Activated CD8-positive, alpha-beta memory T cell treated with anti-CD3 and anti-CD28 coated beads for 36 hours (primary cell): ENCODE data around the gene LAMC3. TPM values are rescaled to one million over a fixed set of nuclear protein-coding genes. Genes with fewer than 3 reads are reported as not detected.

Experiments used
- CTCF ChIA-PET: fragments of 350-600 bp; sonication (Branson Sonifier 250); formaldehyde crosslinking; loops from one replicate; lab custom pipeline; 2021; ENCODE audit warnings: antibody characterized with exemption; lab: Charles Lee
- POLR2A ChIA-PET: fragments of 350-600 bp; sonication (Branson Sonifier 250); formaldehyde crosslinking; loops from one replicate; lab custom pipeline; 2021; ENCODE audit warnings: antibody characterized with exemption; lab: Charles Lee
- total RNA-seq, 2 experiments: library from RNA; stranded (reverse); gene quantifications; one replicate each; pipeline ENCODE4 v1.2.3, GENCODE V29; 2021

The LAMC3 gene
- under 1 TPM; 0.10 to 0.19 TPM for total RNA-seq

DNA sequence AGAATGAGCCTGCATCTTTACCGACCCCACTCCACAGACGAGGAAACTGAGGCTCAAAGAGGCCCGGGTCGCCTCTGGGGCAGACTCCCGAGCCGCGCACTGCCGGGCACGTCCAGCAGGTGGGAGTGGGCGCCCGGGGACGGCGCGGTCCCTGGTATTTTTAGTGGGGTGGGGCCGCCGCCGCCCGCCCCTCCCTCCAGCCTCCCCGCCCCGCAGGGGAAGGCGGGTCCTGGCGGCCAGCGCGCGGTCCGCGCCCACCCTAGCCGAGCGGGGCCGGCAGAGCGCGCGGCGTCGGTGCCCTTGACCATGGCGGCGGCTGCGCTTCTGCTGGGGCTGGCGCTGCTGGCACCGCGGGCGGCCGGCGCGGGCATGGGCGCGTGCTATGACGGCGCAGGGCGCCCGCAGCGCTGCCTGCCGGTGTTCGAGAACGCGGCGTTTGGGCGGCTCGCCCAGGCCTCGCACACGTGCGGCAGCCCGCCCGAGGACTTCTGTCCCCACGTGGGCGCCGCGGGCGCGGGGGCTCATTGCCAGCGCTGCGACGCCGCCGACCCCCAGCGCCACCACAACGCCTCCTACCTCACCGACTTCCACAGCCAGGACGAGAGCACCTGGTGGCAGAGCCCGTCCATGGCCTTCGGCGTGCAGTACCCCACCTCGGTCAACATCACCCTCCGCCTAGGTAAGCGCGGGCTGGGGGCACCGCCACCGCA, at the start of gene LAMC3:
TSS of gene LAMC3 (plus strand) at position 266 of the 710 bp plus-strand sequence. CDS start at position 307, 41 bp downstream.
- ChIA-PET CTCF (no interaction called here), POLR2A (no interaction called here)

DNA sequence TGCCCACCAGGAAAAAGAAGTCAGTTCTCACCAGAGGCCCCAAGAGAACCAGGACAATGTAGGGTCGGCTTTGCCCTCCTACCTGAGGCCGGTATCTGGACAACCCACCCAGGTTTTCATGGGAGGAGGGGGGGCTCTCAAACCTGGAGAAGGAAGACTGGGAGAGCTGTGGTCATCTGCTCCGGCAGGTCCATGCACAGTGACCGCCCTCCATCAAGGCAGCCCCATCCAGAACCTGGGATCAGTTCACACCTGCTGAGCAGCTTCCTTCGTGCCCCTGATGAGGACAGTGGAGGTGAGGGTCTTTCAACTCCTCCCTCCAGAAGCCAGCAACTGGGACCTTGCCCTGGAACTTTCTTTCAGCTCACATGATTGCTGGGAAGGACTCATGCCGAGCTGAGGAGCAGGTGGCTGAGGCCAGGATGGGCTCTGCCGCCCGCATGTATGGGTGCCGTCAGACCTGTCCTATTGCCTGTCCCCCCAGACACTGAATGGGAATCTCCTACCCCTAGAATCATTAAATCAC, 49.1 kb upstream of the LAMC3 start:
- ChIA-PET CTCF (no interaction called here), POLR2A (no interaction called here)

DNA sequence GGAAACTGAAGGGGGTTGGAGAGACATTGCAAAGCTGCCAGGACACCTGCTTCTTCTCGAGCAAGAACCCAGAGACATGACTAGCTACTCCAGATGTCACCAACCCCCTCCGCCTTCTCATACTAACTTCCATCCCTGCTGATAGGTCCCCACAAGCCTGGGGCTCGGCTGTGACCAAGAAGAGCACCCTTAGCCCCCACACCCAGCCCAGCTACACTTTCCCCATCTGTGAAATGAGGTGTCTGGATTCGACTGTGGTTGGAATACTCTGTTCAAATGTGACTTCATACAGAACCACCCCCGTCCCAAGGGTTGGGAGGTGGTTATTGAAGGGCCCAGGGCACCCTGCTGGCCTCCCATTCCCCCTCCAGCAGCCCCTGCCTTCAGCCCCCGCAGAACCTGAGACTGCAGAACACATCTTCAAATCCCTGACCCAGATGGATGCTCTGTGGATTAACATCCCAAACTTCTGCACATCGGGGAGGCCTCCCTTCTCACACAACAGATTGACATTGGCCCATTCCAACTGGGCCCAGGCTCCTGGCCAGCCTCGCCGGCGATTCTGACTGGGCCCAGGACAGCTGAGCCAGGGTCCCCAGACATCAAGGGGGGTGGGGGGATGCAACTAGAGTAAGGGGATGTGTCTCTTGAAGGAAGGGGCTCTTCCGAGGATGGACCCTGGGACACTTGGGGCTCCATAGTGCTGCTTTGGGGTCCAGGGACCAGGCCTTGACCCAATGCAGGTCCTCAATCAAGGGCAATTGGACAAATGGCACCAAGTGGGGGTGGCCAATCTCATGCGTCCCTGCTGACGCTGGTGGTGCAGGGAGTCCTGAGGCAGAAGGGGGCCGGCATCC, 48.2 kb upstream of the LAMC3 start:
- CTCF ChIA-PET, result no interaction called here
- POLR2A ChIA-PET, result no interaction called here

DNA sequence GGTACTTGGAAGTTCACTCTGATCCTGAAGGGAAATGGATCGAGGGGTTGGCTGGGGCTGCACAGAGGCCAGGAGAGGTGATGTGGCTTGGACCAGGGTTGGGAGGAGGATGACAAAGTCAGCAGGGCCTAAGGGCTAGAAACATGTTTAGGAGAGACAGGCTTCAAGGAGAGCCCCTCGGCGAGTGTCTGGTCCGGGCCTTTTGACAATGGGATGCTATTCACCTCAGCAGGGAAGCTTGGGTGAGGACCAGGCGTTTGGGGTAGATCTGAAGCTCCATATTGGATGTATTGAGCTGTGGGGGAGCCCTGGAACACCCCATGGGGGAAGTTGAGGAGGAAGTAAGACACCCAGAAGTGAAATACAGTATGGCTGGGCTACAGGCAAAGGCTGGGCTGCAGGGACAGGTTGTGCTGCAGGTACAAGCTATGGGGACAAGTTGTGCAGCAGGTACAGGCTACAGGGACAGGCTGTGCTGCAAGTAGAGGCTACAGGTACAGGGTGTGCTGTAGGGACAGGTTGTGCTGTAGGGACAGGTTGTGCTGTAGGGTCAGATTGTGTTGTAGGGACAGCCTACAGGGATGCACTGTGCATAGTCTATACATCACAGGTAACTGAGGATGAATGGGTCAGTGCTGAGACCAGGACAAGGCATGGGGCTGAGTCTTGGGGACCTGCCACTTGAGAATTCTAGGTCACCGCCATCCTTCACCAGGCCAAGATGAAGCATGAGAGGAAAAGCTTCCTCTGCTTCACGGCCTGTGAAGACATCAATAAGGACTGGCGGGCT, 47.3 kb upstream of the LAMC3 start:
- ChIA-PET POLR2A (no interaction called here), CTCF (no interaction called here)

DNA sequence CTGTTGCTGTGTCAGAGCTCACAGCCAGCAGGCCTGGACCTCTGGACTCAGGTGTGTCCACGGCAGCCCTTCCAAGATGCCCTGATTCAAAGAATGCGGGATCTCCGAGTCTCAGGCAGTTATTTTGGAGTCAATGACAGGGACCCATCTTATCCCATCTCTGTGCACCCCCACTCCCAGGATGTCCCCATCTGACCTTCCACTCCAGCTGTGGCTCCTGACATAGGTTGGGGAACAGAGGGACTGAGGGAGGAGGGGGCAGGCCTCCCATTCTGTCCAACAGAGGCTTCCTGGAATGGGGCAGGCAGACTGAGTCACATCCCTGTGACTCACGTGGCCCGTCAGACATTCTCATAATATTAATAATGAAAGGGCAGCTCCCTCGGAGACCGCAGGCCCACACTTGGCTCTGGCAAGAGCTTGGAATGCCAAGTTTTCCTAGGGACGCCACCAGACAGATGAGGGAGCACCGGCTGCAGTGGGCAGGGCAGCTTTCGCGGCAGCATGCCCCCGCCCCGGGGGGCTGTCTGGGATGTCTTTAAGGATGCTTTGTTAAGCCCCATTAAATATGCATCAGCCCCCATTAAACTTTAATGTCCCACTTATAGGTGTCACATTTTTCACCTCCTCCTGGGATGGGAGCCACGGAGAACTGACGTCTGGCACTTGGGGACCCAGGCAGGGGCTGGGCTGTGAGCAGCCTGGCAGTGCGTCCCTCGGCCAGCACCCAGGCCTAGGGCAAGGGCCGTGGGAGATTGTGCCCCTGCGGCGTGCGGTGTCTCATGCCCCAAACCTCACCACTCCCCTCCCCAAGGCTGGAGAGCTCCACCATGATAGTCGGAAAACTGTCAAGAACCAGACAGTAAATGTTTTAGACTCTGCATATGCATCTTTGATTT, 46.3 kb upstream of the LAMC3 start:
- POLR2A ChIA-PET, result no interaction called here
- CTCF ChIA-PET, result interaction anchor here (0.5 kb wide), 1 partner anchor 50 kb away, joined by 3 read pairs; no protein-coding TSS in a partner anchor

DNA sequence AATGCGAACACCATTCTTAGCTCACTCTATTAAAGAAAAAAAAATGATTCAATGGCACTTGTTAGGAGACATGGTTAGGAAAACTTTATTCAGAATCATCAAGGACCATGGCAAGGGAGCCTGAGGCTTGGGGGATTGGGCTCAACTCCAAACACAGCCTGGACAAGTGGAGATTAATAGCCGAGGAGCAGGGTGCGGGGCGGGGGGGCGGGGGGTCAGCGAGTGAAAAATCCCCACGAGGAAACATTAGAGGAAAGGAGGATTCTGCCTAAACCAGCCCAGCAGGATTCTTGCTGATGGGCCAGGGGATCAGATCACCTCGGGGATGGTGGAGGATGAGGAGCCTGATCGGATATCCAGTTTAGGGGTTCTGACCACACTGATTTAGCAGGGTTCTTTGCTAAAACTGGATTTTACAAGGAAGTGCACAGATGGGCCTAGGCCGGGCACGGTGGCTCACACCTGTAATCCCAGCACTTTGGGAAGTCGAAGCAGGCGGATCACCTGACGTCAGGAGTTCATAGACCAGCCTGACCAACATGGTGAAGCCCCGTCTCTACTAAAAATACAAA, 45.6 kb upstream of the LAMC3 start:
- POLR2A ChIA-PET, result no interaction called here

DNA sequence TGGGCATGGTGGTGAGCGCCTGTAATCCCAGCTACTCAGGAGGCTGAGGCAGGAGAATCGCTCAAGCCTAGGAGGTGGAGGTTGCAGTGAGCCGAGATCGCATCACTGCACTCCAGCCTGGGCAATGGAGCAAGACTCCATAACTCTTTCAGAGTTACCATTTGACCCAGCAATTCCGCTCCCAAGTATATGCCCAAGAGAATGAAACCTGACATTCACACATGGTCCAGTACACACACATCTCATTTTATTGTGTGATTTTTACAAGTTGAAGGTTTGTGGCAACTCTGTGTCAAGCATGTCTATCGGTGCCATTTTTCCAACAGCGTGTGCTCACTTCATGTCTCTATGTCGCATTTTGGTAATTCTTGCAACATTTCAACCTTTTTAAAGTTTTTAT, 45.1 kb upstream of the LAMC3 start:
- CTCF ChIA-PET, result no interaction called here

More for the DNA sequence above, 45.6 kb upstream of the LAMC3 start:
- CTCF ChIA-PET, result no interaction called here

DNA sequence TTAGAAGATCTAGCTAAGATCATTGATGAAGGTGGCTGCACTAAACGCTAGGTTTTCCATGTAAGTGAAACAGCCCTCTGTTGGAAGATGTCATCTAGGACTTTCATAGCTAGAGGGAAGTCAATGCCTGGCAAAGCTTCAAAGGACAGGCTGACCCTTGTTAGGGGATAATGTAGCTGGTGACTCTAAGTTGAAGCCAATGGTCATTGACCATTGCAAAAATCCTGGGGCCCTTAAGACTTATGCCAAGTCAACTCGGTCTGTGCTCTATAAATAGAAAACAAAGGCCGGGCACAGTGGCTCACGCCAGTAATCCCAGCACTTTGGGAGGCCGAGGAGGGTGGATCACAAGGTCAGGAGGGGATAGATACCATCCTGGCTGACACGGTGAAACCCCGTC, 43.3 kb upstream of the LAMC3 start:
- CTCF ChIA-PET, result no interaction called here
- POLR2A ChIA-PET, result interaction anchor here (0.6 kb wide), 1 partner anchor 114 kb away, joined by 3 read pairs; no protein-coding TSS in a partner anchor

More for the DNA sequence above, 45.1 kb upstream of the LAMC3 start:
- POLR2A ChIA-PET, result no interaction called here

DNA sequence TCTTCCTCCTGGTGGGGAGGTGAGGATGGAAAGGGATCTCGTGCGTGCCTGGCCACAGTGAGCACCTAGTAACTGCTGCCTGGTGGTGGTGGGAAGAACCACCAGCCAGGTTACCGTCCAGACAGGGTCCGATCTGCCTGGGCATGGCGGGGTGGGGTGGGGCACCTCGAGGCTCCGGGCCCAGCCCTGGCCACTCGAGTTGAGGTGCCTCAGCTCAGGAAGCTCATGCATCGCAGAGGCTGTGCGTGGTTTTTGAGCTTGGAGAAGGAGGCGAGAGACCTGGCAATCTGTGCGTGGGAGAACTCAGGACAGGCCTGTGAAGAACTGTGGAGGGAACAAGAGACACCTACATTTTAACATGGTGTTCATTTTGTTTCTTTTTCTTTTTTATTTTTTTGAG, 38.9 kb upstream of the LAMC3 start:
- ChIA-PET CTCF (no interaction called here), POLR2A (no interaction called here)

DNA sequence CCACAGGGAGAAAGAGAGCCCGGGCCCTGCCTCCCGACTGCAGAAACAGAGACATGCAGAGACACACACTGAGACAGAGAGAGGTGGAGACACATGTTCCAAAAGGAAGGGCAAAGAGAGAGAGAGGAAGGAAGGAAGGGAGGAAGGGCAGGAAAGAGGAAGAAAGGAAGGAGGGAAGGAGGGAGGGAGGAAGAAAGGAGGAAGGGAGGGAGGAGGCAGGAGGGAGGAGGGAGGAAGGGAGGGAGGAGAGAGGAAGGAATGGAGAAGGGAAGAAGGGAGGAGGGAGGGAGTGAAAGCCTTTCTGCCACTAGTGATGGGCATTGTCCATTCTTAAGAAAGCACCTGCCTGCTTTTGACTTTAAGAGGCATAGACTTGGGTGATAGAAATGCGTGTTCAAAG, 38.1 kb upstream of the LAMC3 start:
- CTCF ChIA-PET, result no interaction called here
- POLR2A ChIA-PET, result no interaction called here

DNA sequence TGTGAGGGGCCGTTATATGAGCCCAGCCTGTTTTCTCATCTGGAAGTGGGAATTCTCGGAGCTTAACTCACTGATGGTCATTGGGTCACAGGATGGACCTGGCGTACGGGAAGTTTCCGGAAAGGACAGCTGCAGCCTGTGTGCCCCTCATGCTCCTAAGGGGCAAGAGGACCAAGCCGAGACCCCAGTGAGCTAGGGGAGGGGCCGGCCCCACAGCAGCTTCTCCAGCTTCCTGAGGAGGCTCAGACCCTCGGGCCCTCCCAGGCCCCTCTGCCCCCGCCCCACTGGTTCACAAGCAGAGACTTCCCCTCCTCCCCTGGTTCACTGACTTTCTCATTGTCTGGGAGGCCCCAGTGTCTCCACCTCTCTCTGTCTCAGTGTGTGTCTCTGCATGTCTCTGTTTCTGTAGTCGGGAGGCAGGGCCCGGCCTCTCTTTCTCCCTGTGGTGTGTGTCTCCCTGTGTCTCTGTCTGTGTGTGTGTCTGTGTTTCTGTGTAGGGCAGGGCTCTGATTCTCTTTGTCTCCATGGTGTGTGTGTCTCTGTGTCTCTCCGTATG, 37.6 kb upstream of the LAMC3 start:
- CTCF ChIA-PET, result no interaction called here

DNA sequence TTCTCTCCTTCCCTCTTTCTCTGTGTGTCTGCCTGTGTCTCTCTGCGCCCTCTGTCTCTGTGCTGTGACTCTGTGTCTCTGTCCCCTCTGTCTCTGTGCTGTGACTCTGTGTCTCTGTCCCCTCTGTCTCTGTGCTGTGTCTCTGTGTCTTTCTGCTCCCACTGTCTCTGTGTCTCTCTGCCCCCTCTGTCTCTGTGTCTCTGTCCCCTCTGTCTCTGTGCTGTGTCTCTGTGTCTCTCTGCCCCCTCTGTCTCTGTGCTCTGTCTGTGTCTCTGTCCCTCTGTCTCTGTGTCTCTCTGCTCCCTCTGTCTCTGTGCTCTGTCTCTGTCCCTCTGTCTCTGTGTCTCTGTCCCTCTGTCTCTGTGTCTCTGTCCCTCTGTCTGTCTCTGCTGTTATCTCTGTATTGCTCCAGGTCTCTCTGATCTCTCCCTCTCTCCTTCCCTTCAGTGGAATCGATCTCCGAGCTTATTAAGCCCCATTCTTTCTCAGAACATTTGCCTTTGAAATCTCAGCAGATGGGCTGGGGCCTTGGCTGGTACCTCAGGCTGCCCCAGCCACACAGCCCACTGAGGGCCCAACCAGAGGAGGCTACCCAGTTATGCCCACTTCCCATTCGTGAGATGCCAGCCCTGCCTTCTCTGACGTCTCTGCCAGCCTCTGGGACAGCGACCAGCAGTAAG, 36.6 kb upstream of the LAMC3 start:
- POLR2A ChIA-PET, result no interaction called here
- CTCF ChIA-PET, result no interaction called here

More for the DNA sequence above, 37.6 kb upstream of the LAMC3 start:
- POLR2A ChIA-PET, result no interaction called here

DNA sequence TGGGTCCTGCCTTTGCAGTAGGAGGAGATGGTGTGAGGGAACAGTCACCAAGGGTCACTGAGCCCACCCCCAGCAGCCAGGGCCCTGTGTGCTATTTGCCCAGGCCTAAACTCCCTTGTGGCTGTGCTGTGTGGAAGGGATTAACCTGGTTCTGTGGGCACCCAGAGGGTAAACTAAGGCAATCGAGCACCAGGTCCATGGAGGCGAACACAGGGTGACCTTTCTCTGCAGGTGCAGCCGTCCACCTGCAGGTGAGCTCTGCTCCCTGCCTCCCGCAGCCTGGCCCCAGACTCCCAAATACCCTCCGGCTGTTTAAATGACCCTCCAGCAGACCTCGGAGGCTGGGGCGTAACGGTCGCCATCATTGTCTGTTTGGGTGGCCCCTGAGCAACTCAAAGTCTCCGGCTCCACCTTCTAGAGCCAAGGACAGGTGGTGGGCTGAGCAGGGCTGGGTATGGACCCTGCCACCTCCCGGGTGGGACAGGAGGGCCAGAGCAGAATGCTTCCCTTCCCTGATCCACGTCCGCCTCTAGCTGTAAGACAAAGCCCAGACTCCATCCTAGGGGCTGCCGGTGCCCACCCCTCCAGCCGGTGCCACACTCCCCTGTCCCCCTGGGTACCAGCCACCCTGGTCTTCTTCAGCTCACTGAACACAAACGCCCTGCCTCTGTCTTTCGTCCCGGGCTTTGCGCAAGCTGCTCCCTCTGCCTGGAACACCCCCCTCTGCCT, 35.9 kb upstream of the LAMC3 start:
- POLR2A ChIA-PET, result interaction anchor here (0.5 kb wide), 1 partner anchor 66 kb away, joined by 3 read pairs; no protein-coding TSS in a partner anchor
- CTCF ChIA-PET, result no interaction called here

DNA sequence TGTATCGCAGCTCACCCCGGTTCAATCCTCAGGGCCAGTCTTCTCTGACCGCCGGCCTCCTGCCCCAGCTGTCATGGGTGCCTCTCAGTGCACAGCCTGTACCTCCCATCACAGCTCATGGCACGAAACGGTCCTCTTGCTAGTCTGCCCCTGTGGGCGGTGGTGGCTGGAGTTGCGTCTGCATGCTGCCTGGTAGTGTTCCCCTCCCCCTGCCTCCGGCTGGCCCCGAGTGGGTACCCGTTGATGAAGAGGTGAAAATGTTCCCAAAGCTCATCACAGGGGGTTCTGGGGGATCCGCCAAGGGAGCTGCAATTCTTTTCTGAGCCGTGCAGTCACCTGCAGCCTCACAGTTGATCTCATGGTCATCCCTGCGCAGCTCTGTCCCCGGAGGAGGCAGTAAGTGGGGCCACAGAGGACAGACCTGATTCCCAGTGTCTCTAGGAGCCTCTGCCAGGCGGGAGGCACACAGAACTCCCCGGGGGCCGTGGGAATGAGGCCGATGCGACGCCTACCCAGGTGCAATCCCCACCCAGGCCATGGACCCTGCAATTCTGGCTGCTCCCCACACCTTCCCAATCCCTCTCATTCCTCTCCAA, 35.2 kb upstream of the LAMC3 start:
- ChIA-PET POLR2A (interaction anchor here (0.5 kb wide), 1 partner anchor 66 kb away, joined by 3 read pairs; no protein-coding TSS in a partner anchor), CTCF (interaction anchor here (0.6 kb wide), 1 partner anchor 150 kb away, joined by 4 read pairs; no protein-coding TSS in a partner anchor)

DNA sequence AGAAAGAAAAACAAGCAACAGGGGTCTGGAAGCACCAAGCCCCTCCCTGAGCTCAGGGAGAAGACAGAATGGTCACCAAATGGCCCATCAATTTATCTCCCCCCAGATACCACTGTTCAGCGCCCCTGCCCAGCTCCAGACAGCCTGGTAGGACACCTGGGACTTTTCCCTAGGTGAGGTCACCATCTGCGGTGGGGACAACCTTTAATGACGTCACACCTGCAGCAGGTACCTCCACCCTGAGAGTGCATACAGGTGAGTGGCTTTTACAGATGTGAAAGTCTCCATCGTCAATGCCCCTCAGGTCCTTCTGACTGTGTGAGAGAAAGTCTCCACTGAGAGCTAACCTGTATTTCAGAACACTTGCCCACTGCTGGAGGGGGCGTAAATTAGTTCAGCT, 34.3 kb upstream of the LAMC3 start:
- ChIA-PET POLR2A (no interaction called here), CTCF (no interaction called here)

DNA sequence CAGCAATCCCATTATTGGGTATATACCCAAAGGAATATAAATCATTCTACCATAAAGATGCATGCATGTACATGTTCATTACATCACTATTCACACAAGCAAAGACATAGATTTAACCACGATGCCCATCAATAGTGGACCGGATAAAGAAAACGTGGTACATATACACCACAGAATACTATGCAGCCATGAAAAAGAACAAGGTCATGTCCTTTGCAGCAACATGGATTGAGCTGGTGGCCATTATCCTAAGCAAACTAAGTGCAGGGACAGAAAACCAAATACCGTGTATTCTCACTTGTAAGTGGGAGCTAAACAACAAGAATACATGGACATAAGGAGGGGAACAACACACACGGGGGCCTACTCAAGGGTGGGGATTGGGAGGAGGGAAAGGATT, 33.8 kb upstream of the LAMC3 start:
- ChIA-PET CTCF (no interaction called here), POLR2A (no interaction called here)
